GM20431 (cell line): Measurements from ENCODE around the gene SLC17A7.
"Not testable (repeated sequence)": the region's sequence is repeated elsewhere in the genome, so short reads cannot be mapped to it uniquely, and the experiment has no call there.

Experiments used
- in situ Hi-C: fragments of 300-500 bp; cut with MseI, MboI; formaldehyde crosslinking; loops from one replicate; pipeline ENCODE4 v1.15.0; 2020; ENCODE audit warnings: low sequenced_read_pairs; ENCODE audit not compliant: unreplicated experiment

The SLC17A7 gene

DNA sequence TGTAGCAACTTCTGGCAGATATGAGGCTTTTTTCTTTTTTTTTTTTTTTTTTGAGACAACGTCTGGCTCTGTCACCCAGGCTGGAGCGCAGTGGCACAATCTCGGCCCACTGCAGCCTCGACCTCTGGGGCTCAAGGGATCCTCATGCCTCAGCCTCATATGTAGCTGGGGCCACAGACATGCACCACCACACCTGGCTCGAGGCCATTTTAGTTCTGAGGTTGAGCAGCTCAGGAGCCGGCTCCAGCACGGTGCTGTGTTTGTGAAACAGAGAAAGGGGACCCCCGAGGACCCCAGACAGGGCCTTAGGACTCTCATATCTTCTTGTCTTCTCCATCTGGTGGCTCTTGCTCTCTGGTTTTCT, 29.3 kb upstream of the SLC17A7 start:
- in situ Hi-C loops: no loop called here

DNA sequence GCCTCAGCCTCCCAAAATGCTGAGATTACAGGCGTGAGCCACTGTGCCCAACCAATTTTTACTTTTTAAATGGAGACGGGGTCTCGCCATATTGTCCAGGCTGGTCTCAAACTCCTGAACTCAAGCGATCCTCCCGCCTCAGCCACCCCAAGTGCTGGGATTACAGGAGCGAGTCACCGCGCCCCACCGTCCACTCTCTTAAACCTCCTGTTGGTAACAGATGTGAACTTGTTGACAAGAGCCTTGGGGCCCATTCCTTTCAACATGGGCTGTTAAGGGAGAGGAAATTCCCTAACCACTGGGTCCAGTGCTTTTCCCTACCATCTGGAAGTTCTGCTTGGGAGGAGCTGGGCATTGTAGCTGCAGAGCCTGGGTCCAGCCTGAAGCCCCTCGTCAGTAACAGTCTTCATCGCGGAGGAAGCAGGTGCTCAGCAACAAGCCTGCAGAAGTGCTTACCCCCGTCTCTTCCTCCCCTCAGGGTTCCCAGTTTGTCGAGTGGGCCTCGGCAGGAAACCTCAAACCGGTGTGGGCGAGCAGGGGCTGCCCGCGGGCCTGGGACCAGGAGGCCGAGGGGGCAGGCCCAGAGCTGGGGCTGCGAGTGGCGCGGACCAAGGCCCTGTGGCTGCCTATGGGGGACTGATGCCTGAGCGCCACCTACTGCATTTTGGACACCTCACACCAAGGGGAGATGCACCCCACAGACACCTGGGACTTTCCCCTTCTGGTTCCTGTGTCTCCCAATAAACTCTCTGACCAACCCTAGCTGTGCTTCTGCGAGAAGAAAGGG, 28.7 kb upstream of the SLC17A7 start:
- in situ Hi-C loops: no loop called here

DNA sequence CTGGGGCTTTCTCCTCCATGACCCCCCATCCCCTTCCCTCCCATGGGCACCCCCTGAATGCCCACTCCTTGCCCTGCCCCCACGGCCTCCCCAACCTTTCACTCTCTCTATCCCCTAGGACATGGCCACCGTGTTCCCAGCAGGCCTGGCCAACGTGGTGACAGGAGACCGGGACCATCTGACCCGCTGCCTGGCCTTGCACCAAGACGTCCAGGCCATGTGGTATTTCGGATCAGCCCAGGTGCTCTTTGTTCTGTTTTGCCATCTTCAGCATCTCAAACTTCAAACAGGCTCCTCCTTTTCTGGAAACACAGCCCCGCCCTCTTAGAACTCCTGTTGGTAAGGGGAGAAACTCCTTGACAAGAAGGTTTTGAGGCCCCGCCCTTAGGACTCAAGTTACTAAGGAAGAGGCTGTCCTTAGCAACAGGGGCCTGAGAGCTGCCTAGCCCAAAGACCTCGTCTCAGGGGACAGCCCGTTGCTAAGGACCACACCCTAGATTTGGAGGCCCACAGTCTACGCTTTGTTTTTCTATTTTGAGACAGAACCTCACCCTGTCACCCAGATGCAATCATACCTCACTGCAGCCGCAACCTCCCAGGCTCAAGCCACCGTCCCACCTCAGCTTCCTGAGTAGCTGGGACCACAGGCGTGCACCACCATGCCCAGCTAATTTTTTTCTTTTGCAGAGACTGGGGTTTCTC, 27.6 kb upstream of the SLC17A7 start:
- in situ Hi-C loops: no loop called here

DNA sequence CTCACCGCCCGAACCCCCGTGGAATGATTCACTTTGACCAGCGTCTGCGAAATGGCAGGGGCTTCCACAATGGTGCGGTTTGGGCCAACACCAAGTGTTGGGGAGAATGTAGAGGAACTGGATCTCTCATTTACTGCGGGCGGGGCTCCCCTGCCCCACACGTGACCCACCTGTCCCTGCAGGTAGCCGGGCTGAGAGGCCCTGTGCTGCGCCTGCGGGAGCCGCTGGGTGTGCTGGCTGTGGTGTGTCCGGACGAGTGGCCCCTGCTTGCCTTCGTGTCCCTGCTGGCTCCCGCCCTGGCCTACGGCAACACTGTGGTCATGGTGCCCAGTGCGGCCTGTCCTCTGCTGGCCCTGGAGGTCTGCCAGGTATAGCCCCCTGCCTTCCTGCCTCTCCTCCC, 26.9 kb upstream of the SLC17A7 start:
- in situ Hi-C loops: no loop called here

DNA sequence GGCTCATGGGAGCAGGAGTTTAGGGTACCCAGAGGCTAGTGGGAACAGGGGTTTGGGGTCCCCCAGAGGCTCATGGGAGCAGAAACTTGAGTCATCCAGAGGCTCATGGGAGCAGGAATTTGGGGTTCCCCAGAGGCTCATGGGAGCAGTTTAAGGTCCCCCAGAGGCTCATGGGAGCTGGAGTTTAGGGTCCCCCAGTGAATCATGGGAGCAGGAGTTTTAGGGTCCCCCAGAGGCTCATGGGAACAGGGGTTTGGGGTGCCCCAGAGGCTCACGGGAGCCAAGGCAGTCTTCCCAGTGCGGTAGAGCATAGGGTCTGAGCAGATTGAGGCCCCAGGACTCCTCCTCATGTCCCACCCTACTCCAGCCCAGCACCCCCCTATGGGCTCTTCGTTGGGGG, 24.0 kb upstream of the SLC17A7 start:
- in situ Hi-C loops: no loop called here

DNA sequence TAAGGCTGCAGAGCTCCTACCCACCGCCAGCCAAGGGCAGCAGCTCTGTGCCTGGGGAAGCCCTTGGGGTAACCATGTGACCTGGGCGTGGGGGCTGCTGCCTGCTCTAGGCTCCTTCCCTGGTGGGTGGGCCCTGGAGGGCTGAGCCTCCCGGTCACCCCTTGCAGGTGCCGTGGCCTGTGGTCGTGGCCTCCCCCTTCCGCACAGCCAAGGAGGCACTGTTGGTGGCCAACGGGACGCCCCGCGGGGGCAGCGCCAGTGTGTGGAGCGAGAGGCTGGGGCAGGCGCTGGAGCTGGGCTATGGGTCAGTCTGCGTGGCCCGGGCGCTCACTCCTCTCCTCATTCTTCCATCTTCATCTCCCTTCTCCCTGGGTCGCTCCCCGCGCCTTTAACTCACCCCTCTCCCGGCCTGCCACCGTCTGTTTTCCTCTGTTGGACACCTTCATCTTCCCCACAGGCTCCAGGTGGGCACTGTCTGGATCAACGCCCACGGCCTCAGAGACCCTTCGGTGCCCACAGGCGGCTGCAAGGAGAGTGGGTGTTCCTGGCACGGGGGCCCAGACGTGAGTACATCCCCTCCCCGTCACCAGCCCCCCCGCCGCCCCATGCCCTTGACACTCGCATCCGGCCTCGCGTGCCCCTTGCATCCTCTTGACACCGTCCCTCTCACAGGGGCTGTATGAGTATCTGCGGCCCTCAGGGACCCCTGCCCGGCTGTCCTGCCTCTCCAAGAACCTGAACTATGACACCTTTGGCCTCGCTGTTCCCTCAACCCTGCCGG, 22.8 kb upstream of the SLC17A7 start:
- in situ Hi-C loops: no loop called here

DNA sequence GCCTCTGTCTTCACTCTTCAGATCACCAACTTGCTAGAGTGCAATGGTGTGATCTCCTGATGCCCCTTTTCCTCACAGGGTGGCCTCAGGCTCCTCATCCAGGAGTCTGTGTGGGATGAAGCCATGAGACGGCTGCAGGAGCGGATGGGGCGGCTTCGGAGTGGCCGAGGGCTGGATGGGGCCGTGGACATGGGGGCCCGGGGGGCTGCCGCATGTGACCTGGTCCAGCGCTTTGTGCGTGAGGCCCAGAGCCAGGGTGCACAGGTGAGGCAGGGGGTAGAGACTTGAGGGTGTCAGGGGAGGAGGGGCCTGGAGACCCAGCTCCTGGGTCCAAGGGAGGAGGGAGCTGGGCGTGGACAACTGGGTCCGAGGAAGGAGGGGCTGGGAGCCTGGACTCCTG, 21.2 kb upstream of the SLC17A7 start:
- in situ Hi-C loops: no loop called here

DNA sequence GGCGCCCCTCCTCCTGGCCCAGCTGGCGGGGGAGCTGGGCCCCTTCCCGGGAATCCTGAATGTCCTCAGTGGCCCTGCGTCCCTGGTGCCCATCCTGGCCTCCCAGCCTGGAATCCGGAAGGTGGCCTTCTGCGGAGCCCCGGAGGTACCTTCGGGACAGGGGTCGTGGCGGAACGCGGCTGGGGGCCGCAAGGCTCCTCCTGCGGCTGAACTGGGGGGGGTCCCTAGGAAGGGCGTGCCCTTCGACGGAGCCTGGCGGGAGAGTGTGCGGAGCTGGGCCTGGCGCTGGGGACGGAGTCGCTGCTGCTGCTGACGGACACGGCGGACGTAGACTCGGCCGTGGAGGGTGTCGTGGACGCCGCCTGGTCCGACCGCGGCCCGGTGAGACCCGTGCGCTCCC, 20.3 kb upstream of the SLC17A7 start:
- in situ Hi-C loops: no loop called here

DNA sequence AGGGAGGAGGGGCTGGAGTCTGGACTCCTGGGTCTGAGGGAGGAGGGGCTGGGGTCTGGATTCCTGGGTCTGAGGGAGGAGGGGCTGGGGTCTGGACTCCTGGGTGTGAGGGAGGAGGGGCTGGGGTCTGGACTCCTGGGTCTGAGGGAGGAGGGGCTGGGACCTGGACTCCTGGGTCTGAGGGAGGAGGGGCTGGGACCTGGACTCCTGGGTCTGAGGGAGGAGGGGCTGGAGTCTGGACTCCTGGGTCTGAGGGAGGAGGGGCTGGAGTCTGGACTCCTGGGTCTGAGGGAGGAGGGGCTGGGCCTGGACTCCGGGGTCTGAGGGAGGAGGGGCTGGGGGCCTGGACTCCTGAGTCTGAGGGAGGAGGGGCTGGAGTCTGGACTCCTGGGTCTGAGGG, 19.8 kb upstream of the SLC17A7 start:
- in situ Hi-C loops: not testable (repeated sequence)

DNA sequence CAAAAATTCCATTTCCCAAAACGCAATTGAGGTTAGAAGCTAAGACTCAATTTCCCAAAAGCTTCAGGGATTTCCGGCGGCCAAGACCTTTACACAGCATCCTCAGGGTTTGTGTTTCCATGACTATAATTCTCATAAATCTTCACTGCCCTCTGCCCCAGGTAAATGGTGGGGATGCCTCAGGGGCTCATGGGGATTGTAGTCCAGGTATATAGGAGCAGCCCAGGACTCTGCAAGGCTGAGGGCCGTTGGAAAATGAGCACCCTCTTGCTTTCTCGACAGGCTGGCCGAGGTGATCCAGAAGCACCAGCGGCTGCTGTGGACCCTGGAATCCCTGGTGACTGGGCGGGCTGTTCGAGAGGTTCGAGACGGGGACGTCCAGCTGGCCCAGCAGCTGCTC, 18.1 kb upstream of the SLC17A7 start:
- in situ Hi-C loops: no loop called here

DNA sequence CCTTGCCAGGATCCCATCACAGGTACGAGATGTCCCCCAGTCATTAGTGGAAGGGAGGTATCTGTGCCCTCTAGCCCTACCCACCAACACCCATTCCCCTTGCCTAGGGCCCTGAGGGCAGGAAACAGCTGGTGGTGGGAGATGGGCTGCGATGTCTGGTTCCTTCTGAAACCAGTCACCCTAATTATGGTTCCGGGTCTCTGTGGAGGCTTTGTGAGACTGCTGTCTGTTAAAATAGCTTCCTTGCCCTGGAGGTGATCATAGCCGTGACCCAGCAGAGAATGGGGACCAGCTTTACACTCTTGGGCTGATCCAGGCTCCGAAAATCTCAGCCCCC, 17.2 kb upstream of the SLC17A7 start:
- in situ Hi-C loops: no loop called here

DNA sequence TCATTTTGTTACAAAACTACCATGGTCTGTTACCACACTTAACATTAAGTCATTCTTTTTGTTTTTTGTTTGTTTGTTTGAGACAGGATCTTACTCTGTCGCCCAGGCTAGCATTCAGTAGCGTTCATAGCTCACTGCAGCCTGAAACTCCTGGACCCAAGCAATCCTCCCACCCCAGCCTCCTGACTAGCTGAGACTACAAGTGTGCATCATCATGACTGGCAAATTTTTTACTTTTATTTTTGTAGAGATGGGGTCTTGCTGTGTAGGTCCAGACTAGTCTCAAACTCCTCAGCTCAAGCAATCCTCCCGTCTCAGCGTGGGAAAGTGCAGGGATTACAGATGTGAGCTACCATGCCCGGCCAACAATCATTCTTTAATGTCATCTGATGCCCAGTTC, 15.0 kb upstream of the SLC17A7 start:
- in situ Hi-C loops: no loop called here

DNA sequence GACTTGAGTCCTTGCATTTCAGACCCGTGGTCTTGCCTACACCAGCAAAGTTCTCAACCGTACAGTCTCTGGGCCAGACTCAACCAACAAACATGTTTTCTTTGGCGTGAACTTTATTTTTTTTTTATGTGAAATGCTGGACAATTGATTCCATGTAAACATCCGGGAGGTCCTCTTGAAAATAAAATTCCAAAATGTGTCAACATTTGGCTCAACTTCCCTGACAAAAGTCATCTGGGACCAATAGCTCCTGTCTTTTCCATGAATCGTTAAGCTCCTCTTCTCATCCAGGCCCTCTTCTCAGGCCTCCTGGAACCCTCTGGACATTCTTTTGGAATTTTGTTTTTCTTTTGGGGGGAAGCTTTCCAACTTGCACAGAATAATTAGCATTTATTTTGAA, 14.4 kb upstream of the SLC17A7 start:
- in situ Hi-C loops: no loop called here

DNA sequence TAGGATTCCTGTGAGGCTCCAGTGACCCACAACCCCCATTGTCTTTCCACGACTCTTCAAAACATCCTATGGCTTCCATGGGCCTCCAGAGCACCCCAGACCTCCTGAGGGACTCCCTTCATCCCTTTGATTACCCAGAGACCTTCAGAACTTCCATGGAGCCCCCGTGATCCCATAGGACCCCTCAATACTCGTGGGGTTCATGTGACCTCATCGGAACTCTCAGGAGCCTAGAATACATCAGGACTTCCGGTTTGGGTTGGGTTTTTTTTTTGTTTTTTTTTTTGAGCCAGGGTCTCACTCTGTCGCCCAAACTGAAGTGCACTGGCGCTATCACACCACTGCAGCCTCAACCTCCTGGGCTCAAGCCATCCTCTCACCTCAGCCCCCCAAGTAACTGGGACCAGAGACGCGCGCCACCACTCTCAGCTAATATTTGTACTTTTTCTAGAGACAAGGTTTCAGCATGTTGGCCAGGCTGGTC, 12.5 kb upstream of the SLC17A7 start:
- in situ Hi-C loops: no loop called here

DNA sequence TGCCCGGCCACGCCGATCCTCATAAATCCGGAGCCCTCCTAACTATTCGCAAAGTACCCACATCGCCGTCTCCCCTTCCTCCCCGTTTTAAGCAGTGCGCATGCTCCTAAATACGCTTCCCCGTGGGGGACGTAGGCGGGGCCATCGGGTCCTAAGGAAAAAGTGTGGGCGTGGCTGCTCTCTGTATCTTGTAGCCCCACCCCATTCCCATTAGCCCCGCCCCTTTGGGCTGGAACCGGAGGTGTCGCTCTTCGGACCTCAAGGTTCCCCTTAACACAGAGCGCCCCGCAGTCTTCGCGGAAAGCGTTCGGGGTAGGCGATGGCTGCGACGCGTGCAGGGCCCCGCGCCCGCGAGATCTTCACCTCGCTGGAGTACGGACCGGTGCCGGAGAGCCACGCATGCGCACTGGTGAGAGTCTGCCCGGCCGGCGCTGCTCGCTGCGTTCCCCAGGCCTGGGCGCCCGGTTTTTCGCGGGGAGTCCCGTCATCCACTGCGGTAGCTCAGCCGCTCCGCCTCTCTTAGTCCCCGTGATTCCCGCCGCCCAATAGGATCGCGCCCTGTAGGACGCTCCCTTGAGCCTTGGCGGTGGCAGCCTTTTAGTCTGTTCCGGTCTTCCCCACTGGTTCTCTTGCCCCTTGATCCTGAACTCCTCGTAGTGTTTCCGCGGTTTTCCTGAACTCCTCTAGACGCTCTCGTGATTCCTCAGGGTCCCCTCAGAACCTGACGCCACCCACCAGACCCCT, 11.9 kb upstream of the SLC17A7 start, which contains the start of gene ALDH16A1:
Gene ALDH16A1 (plus strand): TSS at position 213 of the 744 bp plus-strand sequence. CDS start 107 bp downstream, at position 320.
- in situ Hi-C loops: no loop called here

DNA sequence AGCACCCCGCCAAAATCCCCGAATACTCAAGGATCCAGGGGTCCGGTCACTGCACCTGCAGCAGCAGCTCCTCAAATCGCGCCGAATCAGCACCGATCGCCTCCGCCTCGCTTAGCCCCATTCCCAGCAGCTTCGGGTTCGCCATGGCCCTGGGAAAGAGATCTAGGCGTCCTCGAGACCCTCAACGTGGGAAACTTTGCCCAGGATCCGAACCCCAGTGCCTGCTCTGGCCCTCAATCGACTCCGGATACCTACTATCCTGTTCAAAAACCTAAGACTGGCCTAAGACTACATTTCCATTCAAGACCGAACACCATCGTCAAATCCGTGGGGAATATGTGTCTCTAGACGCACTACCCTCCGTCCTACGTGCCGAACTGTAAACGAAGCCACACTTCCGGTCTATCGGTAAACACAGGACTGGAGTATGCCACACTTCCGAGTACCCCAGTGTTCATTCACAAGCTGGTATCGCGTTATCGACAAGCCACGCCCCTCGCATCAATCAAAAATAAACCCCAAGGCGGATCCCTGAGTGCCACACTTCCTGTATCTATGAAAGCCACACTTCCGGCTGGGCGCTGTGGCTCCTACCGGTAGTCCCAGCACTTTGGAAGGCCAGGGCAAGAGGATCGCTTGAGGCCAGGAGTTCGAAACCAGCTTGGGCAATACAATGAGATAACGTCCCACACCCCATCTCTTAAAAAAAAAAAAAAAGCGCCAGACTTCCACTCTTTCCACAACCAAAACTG, 10.3 kb upstream of the SLC17A7 start, which contains the start of gene PIH1D1:
Gene PIH1D1 (minus strand): TSS at position 385 of the 752 bp plus-strand sequence. CDS start 240 bp downstream, at position 145.
- in situ Hi-C loops: no loop called here

DNA sequence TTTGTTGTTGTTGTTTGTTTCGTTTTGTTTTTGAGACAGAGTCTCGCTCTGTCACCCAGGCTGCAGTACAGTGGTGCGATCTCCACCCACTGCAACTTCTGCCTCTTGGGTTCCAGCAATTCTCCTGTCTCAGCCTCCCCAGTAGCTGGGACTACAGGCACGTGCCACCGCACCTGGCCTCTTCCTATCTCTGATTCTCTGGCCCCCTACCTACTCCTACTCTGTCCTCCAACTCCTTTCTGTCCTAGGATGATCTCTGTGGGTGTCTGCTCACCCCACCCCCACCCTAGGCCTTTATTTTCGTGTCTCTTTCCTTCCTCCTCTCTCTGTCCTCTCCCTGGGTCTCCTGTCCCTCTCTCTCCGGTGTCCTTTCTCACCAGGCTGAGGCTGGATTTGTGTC, 9.1 kb upstream of the SLC17A7 start:
- in situ Hi-C loops: no loop called here

DNA sequence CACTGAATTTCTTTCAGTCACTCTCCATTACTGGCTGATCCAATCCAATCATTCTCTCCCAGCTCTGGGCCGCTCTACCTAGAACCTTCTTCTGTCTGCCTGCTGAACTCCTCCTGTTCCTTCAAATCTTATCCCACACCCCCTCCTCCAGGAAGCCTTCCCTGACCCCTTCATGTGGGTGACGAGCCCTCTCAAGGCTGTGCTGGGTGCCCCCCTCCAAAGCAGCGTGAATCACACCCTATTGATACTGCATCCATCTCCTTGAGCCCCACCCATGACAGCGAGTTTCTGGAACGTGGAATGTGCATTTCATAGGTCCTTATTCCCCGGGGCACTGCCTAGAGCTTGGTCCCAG, 7.1 kb upstream of the SLC17A7 start:
- in situ Hi-C loops: no loop called here
